Endothelial cell of umbilical vein (primary cell): ENCODE data around the gene SCAF8. TPM values are rescaled to one million over a fixed set of nuclear protein-coding genes. Genes with fewer than 3 reads are reported as not detected.

ENCODE experiments used
- BruUV-seq: library from RNA; stranded (reverse); fragments of 400-500 nt; replicated peaks from 2 replicates; lab custom pipeline; 2021; lab: Mats Ljungman, UMichigan
- CTCF ChIA-PET: fragments of 300-600, 350-600 bp; sonication (Branson Sonifier 250); formaldehyde crosslinking; loops from one replicate; lab custom pipeline; 2021; ENCODE audit warnings: antibody characterized with exemption, inconsistent platforms; lab: Charles Lee
- POLR2A ChIA-PET: fragments of 300-600, 350-600 bp; sonication (Branson Sonifier 250); formaldehyde crosslinking; loops from one replicate; lab custom pipeline; 2021; ENCODE audit warnings: antibody characterized with exemption, inconsistent platforms; lab: Charles Lee
- DNase-seq: peaks from one replicate; pipeline ENCODE4 v3.0.0-alpha.2; 2011; ENCODE audit warnings: low read depth, low spot score
- FAIRE-seq: peaks from 2 replicates; lab custom pipeline; 2011; peaks lifted over from hg19 to GRCh38; lab: Jason Lieb, UNC
- H2AFZ ChIP-seq: 2 replicates; pipeline ENCODE4 v1.6.0; 2012; ENCODE audit warnings: low read depth, low read length, control low read depth, inconsistent platforms
- H3K27ac ChIP-seq: 2 replicates; pipeline ENCODE4 v1.5.1; 2011; ENCODE audit warnings: low read depth, mild to moderate bottlenecking, control low read depth, low read length, moderate library complexity; ENCODE audit not compliant: insufficient read depth
- H3K27me3 ChIP-seq, 2 experiments: 2 replicates each; pipeline versions ENCODE4 v1.6.0 to v1.6.1; 2011; ENCODE audit warnings: low read length in 2 of 2, mixed read lengths in 1 of 2; ENCODE audit not compliant: control insufficient read depth in 2 of 2, insufficient read depth in 2 of 2
- H3K36me3 ChIP-seq, 2 experiments: 2 replicates in 1 of 2; 3 replicates in 1 of 2; pipeline ENCODE4 v1.5.1; 2011; ENCODE audit warnings: low read length in 2 of 2, mild to moderate bottlenecking in 1 of 2, moderate library complexity in 1 of 2; ENCODE audit not compliant: control insufficient read depth in 2 of 2, insufficient read depth in 2 of 2; ENCODE audit errors: extremely low read depth in 1 of 2
- H3K4me1 ChIP-seq: 3 replicates; pipeline ENCODE4 v1.5.1; 2011; ENCODE audit warnings: mild to moderate bottlenecking, low read length; ENCODE audit not compliant: control insufficient read depth, insufficient read depth; ENCODE audit errors: extremely low read depth
- H3K4me2 ChIP-seq: 2 replicates; pipeline ENCODE4 v1.6.1; 2011; ENCODE audit warnings: low read length, control low read depth, mixed read lengths; ENCODE audit not compliant: insufficient read depth
- H3K4me3 ChIP-seq, 3 experiments: fragments of 200-600 bp in 1 of 3; sonication (generic), shearing (Covaris generic) in 1 of 3; replicated peaks in 1 of 3; 2 replicates each; pipeline ENCODE4 v1.5.1; 2011 to 2016; ENCODE audit warnings: control low read depth in 3 of 3, low read length in 3 of 3, mild to moderate bottlenecking in 2 of 3, inconsistent platforms in 1 of 3, low read depth in 1 of 3, moderate library complexity in 1 of 3; ENCODE audit not compliant: insufficient read depth in 1 of 3
- H3K79me2 ChIP-seq: 2 replicates; pipeline ENCODE4 v1.6.0; 2012; ENCODE audit warnings: low read length, inconsistent platforms; ENCODE audit not compliant: control insufficient read depth, insufficient read depth
- H3K9ac ChIP-seq: replicated peaks from 2 replicates; pipeline ENCODE3; 2011; ENCODE audit warnings: low read length, control low read depth; ENCODE audit not compliant: insufficient read depth; ENCODE audit errors: extremely low read depth
- H3K9me1 ChIP-seq: replicated peaks from 3 replicates; pipeline ENCODE4 v1.6.0; 2011; ENCODE audit warnings: mild to moderate bottlenecking, low read length; ENCODE audit not compliant: control insufficient read depth, insufficient read depth; ENCODE audit errors: extremely low read depth
- H3K9me3 ChIP-seq: replicated peaks from 2 replicates; pipeline ENCODE4 v1.5.1; 2012; ENCODE audit warnings: low read length, inconsistent platforms; ENCODE audit not compliant: control insufficient read depth, insufficient read depth
- H4K20me1 ChIP-seq: replicated peaks from 2 replicates; pipeline ENCODE3; 2011; ENCODE audit warnings: mild to moderate bottlenecking, low read length; ENCODE audit not compliant: control insufficient read depth, insufficient read depth; ENCODE audit errors: extremely low read depth
- CTCF ChIP-seq, 2 donors: IDR thresholded peaks; 1 replicate in 1 of 2; 2 replicates in 1 of 2; pipeline ENCODE4 v1.5.1; 2011; ENCODE audit warnings: low read length in 2 of 2, mild to moderate bottlenecking in 2 of 2, moderate library complexity in 2 of 2, control low read depth in 1 of 2, inconsistent platforms in 1 of 2, low read depth in 1 of 2; ENCODE audit not compliant: insufficient read depth in 1 of 2; ENCODE audit errors: extremely low read depth in 1 of 2
- EZH2 ChIP-seq: IDR thresholded peaks from 2 replicates; pipeline ENCODE4 v1.6.1; 2012; ENCODE audit warnings: borderline replicate concordance, low read depth, mild to moderate bottlenecking, moderate library complexity, low read length, inconsistent platforms; ENCODE audit not compliant: severe bottlenecking
- FOS ChIP-seq: IDR thresholded peaks from 2 replicates; pipeline ENCODE4 v1.6.1; 2011; ENCODE audit warnings: mild to moderate bottlenecking, low read length, moderate library complexity, borderline replicate concordance; ENCODE audit not compliant: insufficient read depth
- GATA2 ChIP-seq: IDR thresholded peaks from 2 replicates; pipeline ENCODE4 v1.7.0; 2011; ENCODE audit warnings: low read depth, mild to moderate bottlenecking, moderate library complexity, mixed read lengths, low read length; ENCODE audit not compliant: insufficient read length, insufficient read depth
- JUN ChIP-seq: IDR thresholded peaks from 2 replicates; pipeline ENCODE4 v1.6.1; 2011; ENCODE audit warnings: borderline replicate concordance, low read depth; ENCODE audit not compliant: insufficient read length, insufficient read depth
- MAX ChIP-seq: IDR thresholded peaks from 2 replicates; pipeline ENCODE4 v1.6.1; 2011; ENCODE audit not compliant: insufficient read depth, insufficient read length
- MYC ChIP-seq: IDR thresholded peaks from one replicate; pipeline ENCODE4 v1.6.1; 2011; ENCODE audit warnings: mild to moderate bottlenecking, low read depth, low read length
- POLR2A ChIP-seq: IDR thresholded peaks from 2 replicates; pipeline ENCODE4 v1.6.1; 2012; ENCODE audit warnings: low read depth, mild to moderate bottlenecking, control low read depth, low read length
- POLR2AphosphoS5 ChIP-seq: IDR thresholded peaks from 2 replicates; pipeline ENCODE4 v1.6.1; 2012; ENCODE audit warnings: low read depth, mild to moderate bottlenecking, control low read depth, low read length, moderate library complexity; ENCODE audit not compliant: insufficient read depth
- dilution Hi-C: fragments of 300-500 bp; cut with MboI; formaldehyde crosslinking; loops from one replicate; pipeline ENCODE4 v1.15.0; 2019; ENCODE audit warnings: low sequenced_read_pairs; ENCODE audit not compliant: extremely low pct_ligation_motif_present
- intact Hi-C: fragments of 100-400 bp; cut with micrococcal nuclease; formaldehyde crosslinking; loops from one replicate; pipeline ENCODE4 v1.10.0; 2022
- polyA plus RNA-seq, 4 experiments: library from polyadenylated mRNA; depleted of rRNA in 3 of 4; stranded (reverse) in 3 of 4; unstranded in 1 of 4; fragments of >200 nt; gene quantifications; 2 replicates each; pipeline versions ENCODE4 v1.2.1 to v1.2.3, GENCODE V29; 2011 to 2012; ENCODE audit warnings: missing spikeins in 1 of 4
- total RNA-seq: library from RNA; stranded (reverse); gene quantifications from 2 replicates; pipeline ENCODE4 v1.2.3, GENCODE V29; 2021

Gene SCAF8
- total and polyA plus RNA-seq, 2 donors (not counting 3 experiments of a cell fraction or from before 2014, with no cell fraction given), result 11.7 to 37.8 TPM

- Histone ChIP-seq H2AFZ (no peak overlapping the region), H3K4me2 (no peak overlapping the region), H3K9ac (no peak overlapping the region), H4K20me1 (peaks cover 22% of the 10 kb centered on the region), H3K4me1 (peaks cover 9% of the 10 kb centered on the region), H3K9me1 (no peaks in the 10 kb centered on the region), H3K27ac (no peak overlapping the region), H3K27me3 (no peaks in the 10 kb centered on the region), H3K36me3 (no peaks in the 10 kb centered on the region), H3K79me2 (peaks cover 98% of the 10 kb centered on the region), H3K4me3 (no peak overlapping the region), H3K9me3 (no peaks in the 10 kb centered on the region)
- intact Hi-C loops, result no loop called here
- TF ChIP-seq EZH2 (no peak), MYC (no peak), POLR2AphosphoS5 (no peak), POLR2A (no peak), MAX (no peak), CTCF (IDR thresholded peaks at IDR 0.05; ENCODE audit: extremely low read depth in 1 of 2, insufficient read depth in 1 of 2, low read depth in 1 of 2, low read length in 2 of 2) (no peak), FOS (no peak), JUN (no peak), GATA2 (no peak)
- DNase-seq, result no peak
- dilution Hi-C loops, result no loop called here
- no peak for FAIRE-seq
- POLR2A ChIA-PET, result no interaction called here
- no TSS peak for BruUV-seq
- CTCF ChIA-PET, result no interaction called here
Measured at GRCh38 chr6:154763650-154764049, 30.4 kb downstream of the SCAF8 start.
